Neural cell (in vitro differentiated cells): ENCODE measurements around the gene SRC. TPM values are rescaled to one million over a fixed set of nuclear protein-coding genes. Genes with fewer than 3 reads are reported as not detected.

Source experiments
- H2AFZ ChIP-seq: fragments of 200-600, 300-800 bp; sonication (generic), shearing (Covaris generic); 2 replicates; pipeline ENCODE4 v1.6.0; 2014; ENCODE audit warnings: low read depth, mild to moderate bottlenecking, antibody characterized with exemption, low read length, moderate library complexity
- H3F3A ChIP-seq: fragments of 200-600 bp; shearing (Covaris generic); 2 replicates; pipeline ENCODE4 v1.6.1; 2016; ENCODE audit warnings: mild to moderate bottlenecking, moderate library complexity, mixed read lengths, antibody characterized with exemption, low read length; ENCODE audit not compliant: insufficient read depth, poor library complexity, severe bottlenecking
- H3K27ac ChIP-seq: fragments of 200-600, 300-800 bp; sonication (generic), shearing (Covaris generic); 2 replicates; pipeline ENCODE4 v1.5.1; 2014; ENCODE audit warnings: mild to moderate bottlenecking, low read length, moderate library complexity
- H3K27me3 ChIP-seq: fragments of 300-800, 200-600 bp; sonication (generic), shearing (Covaris generic); 2 replicates; pipeline ENCODE4 v1.6.0; 2014; ENCODE audit warnings: mild to moderate bottlenecking, low read depth, low read length, moderate library complexity; ENCODE audit not compliant: insufficient read depth
- H3K36me3 ChIP-seq: fragments of 300-800, 200-600 bp; sonication (generic), shearing (Covaris generic); 2 replicates; pipeline ENCODE4 v1.5.1; 2014; ENCODE audit warnings: mild to moderate bottlenecking, antibody characterized with exemption, low read length, moderate library complexity; ENCODE audit not compliant: insufficient read depth
- H3K4me2 ChIP-seq: fragments of 300-800, 200-600 bp; sonication (generic), shearing (Covaris generic); 2 replicates; pipeline ENCODE4 v1.6.0; 2014; ENCODE audit warnings: mild to moderate bottlenecking, low read length
- H3K4me3 ChIP-seq: fragments of 300-800, 200-600 bp; sonication (generic), shearing (Covaris generic); 2 replicates; pipeline ENCODE4 v1.5.1; 2014; ENCODE audit warnings: mild to moderate bottlenecking, low read length, moderate library complexity
- H3K79me2 ChIP-seq: fragments of 200-600 bp; shearing (Covaris generic); replicated peaks from 2 replicates; pipeline ENCODE4 v1.6.0; 2014; ENCODE audit warnings: mild to moderate bottlenecking, low read length, moderate library complexity; ENCODE audit not compliant: insufficient read depth
- H3K9ac ChIP-seq: fragments of 300-800, 200-600 bp; sonication (generic), shearing (Covaris generic); 2 replicates; pipeline ENCODE4 v1.6.1; 2016; ENCODE audit warnings: mild to moderate bottlenecking, low read length, mixed read lengths
- H3K9me2 ChIP-seq: fragments of 200-600 bp; shearing (Covaris generic); 2 replicates; pipeline ENCODE4 v1.6.1; 2016; ENCODE audit warnings: mild to moderate bottlenecking, low read length, mixed read lengths; ENCODE audit not compliant: insufficient read depth
- H3K9me3 ChIP-seq: fragments of 200-600, 300-800 bp; sonication (generic), shearing (Covaris generic); 2 replicates; pipeline ENCODE4 v1.6.1; 2016; ENCODE audit warnings: mild to moderate bottlenecking, mixed run types, low read length, moderate library complexity, mixed read lengths
- H4K20me1 ChIP-seq: fragments of 200-600 bp; shearing (Covaris generic); 2 replicates; pipeline ENCODE4 v1.6.1; 2016; ENCODE audit warnings: mild to moderate bottlenecking, mixed run types; ENCODE audit not compliant: insufficient read depth
- CTCF ChIP-seq: fragments of 450-650 bp; IDR thresholded peaks from 2 replicates; pipeline ENCODE4 v1.5.1; 2014; ENCODE audit warnings: antibody characterized with exemption, mild to moderate bottlenecking, moderate library complexity; ENCODE audit not compliant: poor library complexity, severe bottlenecking
- EP300 ChIP-seq: fragments of 450-650 bp; conservative IDR thresholded peaks from 2 replicates; pipeline ENCODE4 v1.6.1; 2014; ENCODE audit warnings: antibody characterized with exemption, mild to moderate bottlenecking, moderate library complexity; ENCODE audit not compliant: poor library complexity, severe bottlenecking
- EZH2 ChIP-seq: fragments of 200-600, 300-800 bp; shearing (Covaris generic), sonication (generic); IDR thresholded peaks from 2 replicates; pipeline ENCODE4 v1.6.1; 2014; ENCODE audit warnings: antibody characterized with exemption, low read length, borderline replicate concordance, mild to moderate bottlenecking; ENCODE audit not compliant: insufficient read depth, poor library complexity, severe bottlenecking
- MXI1 ChIP-seq: fragments of 450-650 bp; conservative IDR thresholded peaks from 2 replicates; pipeline ENCODE4 v1.6.1; 2014; ENCODE audit warnings: antibody characterized with exemption, mild to moderate bottlenecking; ENCODE audit not compliant: poor library complexity, severe bottlenecking
- POLR2AphosphoS5 ChIP-seq: IDR thresholded peaks from 2 replicates; pipeline ENCODE4 v1.6.1; 2012
- RAD21 ChIP-seq: fragments of 450-650 bp; conservative IDR thresholded peaks from 2 replicates; pipeline ENCODE4 v1.6.1; 2014; ENCODE audit warnings: antibody characterized with exemption, mild to moderate bottlenecking, moderate library complexity
- REST ChIP-seq: IDR thresholded peaks from 2 replicates; pipeline ENCODE4 v1.6.1; 2012; ENCODE audit warnings: borderline replicate concordance
- SMC3 ChIP-seq: fragments of 450-650 bp; conservative IDR thresholded peaks from 2 replicates; pipeline ENCODE4 v1.6.1; 2014; ENCODE audit warnings: antibody characterized with exemption, mild to moderate bottlenecking, moderate library complexity; ENCODE audit not compliant: poor library complexity
- TAF1 ChIP-seq: IDR thresholded peaks from 2 replicates; pipeline ENCODE4 v1.6.1; 2012; ENCODE audit warnings: low read depth
- polyA plus RNA-seq: library from polyadenylated mRNA; depleted of rRNA; stranded (reverse); fragments of >200 nt; gene quantifications from 2 replicates; pipeline ENCODE4 v1.2.3, GENCODE V29; 2014

SRC gene
- polyA plus RNA-seq, 1 donor from 2014 or later: 39.0 TPM

GRCh38 chr20:37416848-37417616, 71.1 kb downstream of the SRC start:
- Histone ChIP-seq H2AFZ (no peak overlapping the region), H4K20me1 (no peaks in the 10 kb centered on the region), H3K4me2 (no peak overlapping the region), H3K27ac (peak overlapping the region; percentile 94), H3K27me3 (no peaks in the 10 kb centered on the region), H3K79me2 (no peaks in the 10 kb centered on the region), H3F3A (peaks cover 6% of the 10 kb centered on the region), H3K9ac (peak overlapping the region; percentile 39), H3K36me3 (no peaks in the 10 kb centered on the region), H3K9me2 (no peaks in the 10 kb centered on the region), H3K9me3 (no peaks in the 10 kb centered on the region), H3K4me3 (no peak overlapping the region)
- TF ChIP-seq EZH2 (no peak), TAF1 (no peak), SMC3 (no peak), EP300 (no peak), REST (no peak), CTCF (no peak), POLR2AphosphoS5 (no peak), MXI1 (no peak), RAD21 (no peak)

GRCh38 chr20:37417617-37418467, 71.9 kb downstream of the SRC start:
- Histone ChIP-seq H2AFZ (no peak overlapping the region), H4K20me1 (no peaks in the 10 kb centered on the region), H3K27me3 (no peaks in the 10 kb centered on the region), H3K4me2 (no peak overlapping the region), H3K4me3 (no peak overlapping the region), H3K9me3 (no peaks in the 10 kb centered on the region), H3K36me3 (no peaks in the 10 kb centered on the region), H3K9me2 (no peaks in the 10 kb centered on the region), H3F3A (peaks cover 6% of the 10 kb centered on the region), H3K79me2 (no peaks in the 10 kb centered on the region), H3K9ac (peak overlapping the region; percentile 39), H3K27ac (no peak overlapping the region)
- TF ChIP-seq MXI1: no peak
- no peak for TF ChIP-seq POLR2AphosphoS5
- TF ChIP-seq RAD21: no peak
- no peak for TF ChIP-seq EZH2
